NT2/D1 (cell line): ENCODE data around the gene ABCC3.

Experiments
- SUZ12 ChIP-seq: IDR thresholded peaks from 2 replicates; pipeline ENCODE4 v1.6.1; 2011; ENCODE audit not compliant: insufficient read length, insufficient read depth; ENCODE audit errors: extremely low read depth
- YY1 ChIP-seq: IDR thresholded peaks from 2 replicates; pipeline ENCODE4 v1.6.1; 2011; ENCODE audit not compliant: insufficient read length, insufficient read depth

- TF ChIP-seq YY1, result no peak
- TF ChIP-seq SUZ12, result no peak
Observed at GRCh38 chr17:50731575-50732460, 97.1 kb downstream of the ABCC3 start.
